ENCODE data around the gene EPHA8. TPM values are rescaled to one million over a fixed set of nuclear protein-coding genes. Genes with fewer than 3 reads are reported as not detected.

Gene EPHA8
- total and polyA plus RNA-seq, 2 donors (not counting 1 experiment from before 2014, with no cell fraction given): not detected

GRCh38 chr1:22569269-22569668 is 6.0 kb downstream of the EPHA8 start:
- no peaks in the 10 kb centered on the region for H3K4me1 ChIP-seq (ENCODE audit: control insufficient read depth in 2 of 2, insufficient read depth in 2 of 2, low read length in 2 of 2)
- CTCF ChIA-PET: no interaction called here
- H3K27me3 ChIP-seq (replicated peaks in 1 of 4; ENCODE audit: control extremely low read depth in 1 of 4, control insufficient read depth in 3 of 4, insufficient read depth in 4 of 4, low read length in 3 of 4): peaks cover 0 to 8% (median 0%) of the 10 kb centered on the region in 4 experiments
- H3K27me3 Mint-ChIP-seq: peaks cover 12% of the 10 kb centered on the region
- H3K9me3 ChIP-seq (ENCODE audit: control extremely low read depth in 1 of 3, control insufficient read depth in 2 of 3, insufficient read depth in 1 of 3, low read length in 2 of 3): peaks cover 0 to 7% (median 0%) of the 10 kb centered on the region in 3 donors
- 93% methylated on average over 7 of the region's 7 CpGs for WGBS (ENCODE audit: insufficient coverage)
- no peak overlapping the region for H3K4me3 ChIP-seq (ENCODE audit: control extremely low read depth in 1 of 5, extremely low read depth in 1 of 5, insufficient read depth in 1 of 5, low read depth in 2 of 5, low read length in 4 of 5)
- no peak for TF ChIP-seq EZH2 (IDR thresholded peaks at IDR 0.05; ENCODE audit: borderline replicate concordance, insufficient read depth, low read depth, low read length, poor library complexity, severe bottlenecking)
- no peak for TF ChIP-seq CTCF (IDR thresholded peaks at IDR 0.05)
- no peak overlapping the region for H3K4me2 ChIP-seq (replicated peaks; ENCODE audit: low read depth, low read length, poor library complexity, severe bottlenecking)
- peaks cover 3% of the 10 kb centered on the region for H3K4me1 Mint-ChIP-seq
- H4K20me1 ChIP-seq (ENCODE audit: control insufficient read depth, insufficient read depth, low read length, poor library complexity, severe bottlenecking): no peaks in the 10 kb centered on the region
- no peak overlapping the region for H3K4me3 Mint-ChIP-seq
- H3K36me3 ChIP-seq (replicated peaks in 1 of 2; ENCODE audit: control extremely low read depth in 1 of 2, control insufficient read depth in 1 of 2, extremely low read depth in 1 of 2, insufficient read depth in 2 of 2, low read length in 1 of 2): no peaks in the 10 kb centered on the region
- H3K9ac ChIP-seq (ENCODE audit: low read length): no peak overlapping the region
- no peak overlapping the region for H2AFZ ChIP-seq (ENCODE audit: insufficient read depth, low read depth, low read length, poor library complexity, severe bottlenecking)
- ATAC-seq (ENCODE audit: low read depth) (no peak), DNase-seq (no peak)
- POLR2A ChIA-PET: no interaction called here
- no peak overlapping the region for H3K27ac ChIP-seq (ENCODE audit: low read length in 2 of 2)
- no peaks in the 10 kb centered on the region for H3K9me3 Mint-ChIP-seq (ENCODE audit: insufficient read depth)
- intact Hi-C loops (cut with micrococcal nuclease): no loop called here
- H3K27ac Mint-ChIP-seq: no peak overlapping the region
- no peaks in the 10 kb centered on the region for H3K79me2 ChIP-seq (ENCODE audit: control insufficient read depth, insufficient read depth, low read length)

- peaks cover 6% of the 10 kb centered on the region for H3K27me3 Mint-ChIP-seq
- no peaks in the 10 kb centered on the region for H3K9me3 Mint-ChIP-seq (ENCODE audit: insufficient read depth)
- no peaks in the 10 kb centered on the region for H3K4me1 ChIP-seq (ENCODE audit: control insufficient read depth in 2 of 2, insufficient read depth in 2 of 2, low read length in 2 of 2)
- peaks cover 0 to 7% (median 0%) of the 10 kb centered on the region in 3 donors for H3K9me3 ChIP-seq (ENCODE audit: control extremely low read depth in 1 of 3, control insufficient read depth in 2 of 3, insufficient read depth in 1 of 3, low read length in 2 of 3)
- no peak overlapping the region for H2AFZ ChIP-seq (ENCODE audit: insufficient read depth, low read depth, low read length, poor library complexity, severe bottlenecking)
- no peak overlapping the region for H3K27ac ChIP-seq (ENCODE audit: low read length in 2 of 2)
- no peaks in the 10 kb centered on the region for H3K4me1 Mint-ChIP-seq
- peaks cover 0 to 8% (median 0%) of the 10 kb centered on the region in 4 experiments for H3K27me3 ChIP-seq (replicated peaks in 1 of 4; ENCODE audit: control extremely low read depth in 1 of 4, control insufficient read depth in 3 of 4, insufficient read depth in 4 of 4, low read length in 3 of 4)
- H3K27ac Mint-ChIP-seq: no peak overlapping the region
- H3K4me2 ChIP-seq (replicated peaks; ENCODE audit: low read depth, low read length, poor library complexity, severe bottlenecking): no peak overlapping the region
- H3K79me2 ChIP-seq (ENCODE audit: control insufficient read depth, insufficient read depth, low read length): no peaks in the 10 kb centered on the region
- WGBS (ENCODE audit: insufficient coverage): 91% methylated on average over 32 of the region's 34 CpGs
- H3K9ac ChIP-seq (ENCODE audit: low read length): no peak overlapping the region
- ChIA-PET CTCF (no interaction called here), POLR2A (no interaction called here)
- no peak overlapping the region for H3K4me3 Mint-ChIP-seq
- no peaks in the 10 kb centered on the region for H4K20me1 ChIP-seq (ENCODE audit: control insufficient read depth, insufficient read depth, low read length, poor library complexity, severe bottlenecking)
- TF ChIP-seq EZH2 (IDR thresholded peaks at IDR 0.05; ENCODE audit: borderline replicate concordance, insufficient read depth, low read depth, low read length, poor library complexity, severe bottlenecking) (no peak), CTCF (IDR thresholded peaks at IDR 0.05) (no peak)
- no peaks in the 10 kb centered on the region for H3K36me3 ChIP-seq (replicated peaks in 1 of 2; ENCODE audit: control extremely low read depth in 1 of 2, control insufficient read depth in 1 of 2, extremely low read depth in 1 of 2, insufficient read depth in 2 of 2, low read length in 1 of 2)
- H3K4me3 ChIP-seq (ENCODE audit: control extremely low read depth in 1 of 5, extremely low read depth in 1 of 5, insufficient read depth in 1 of 5, low read depth in 2 of 5, low read length in 4 of 5): no peak overlapping the region
- DNase-seq (no peak), ATAC-seq (ENCODE audit: low read depth) (no peak)
- intact Hi-C loops (cut with micrococcal nuclease): no loop called here
Observed at GRCh38 chr1:22570140-22570909, 7.0 kb downstream of the EPHA8 start.
